GM08714 (cell line): ENCODE measurements around the gene GNGT1.
"Not testable (repeated sequence)": the region's sequence is repeated elsewhere in the genome, so short reads cannot be mapped to it uniquely, and the experiment has no call there.

ENCODE experiments used
- H3K4me3 ChIP-seq: fragments of 200-500 bp; sonication (Bioruptor generic); 2 replicates; pipeline ENCODE4 v1.5.1; 2014; ENCODE audit warnings: mild to moderate bottlenecking, low read length, inconsistent platforms
- ZNF274 ChIP-seq: IDR thresholded peaks from 2 replicates; pipeline ENCODE4 v1.6.1; 2012; ENCODE audit warnings: mild to moderate bottlenecking, low read depth, low read length

GNGT1 gene

GRCh38 chr7:93890464-93891068 lies 15.8 kb upstream of the GNGT1 start, which contains the start of gene TFPI2:
Gene TFPI2, minus strand, starts transcription at chr7:93890753. Its CDS starts 75 bp downstream, at chr7:93890678.
- H3K4me3 ChIP-seq: peak within 1 kb of the TSS; percentile 45; the same call in 1 of the 2 replicates
- TF ChIP-seq ZNF274: no peak

GRCh38 chr7:93894426-93894825 lies 11.9 kb upstream of the GNGT1 start:
- no peak for TF ChIP-seq ZNF274
- no peak overlapping the region for H3K4me3 ChIP-seq

- TF ChIP-seq ZNF274: no peak
- no peak overlapping the region for H3K4me3 ChIP-seq
These were observed 11.3 kb upstream of the GNGT1 start for GRCh38 chr7:93894966-93895640.

- no peak overlapping the region for H3K4me3 ChIP-seq
- TF ChIP-seq ZNF274: no peak
These were observed 10.3 kb upstream of the GNGT1 start for GRCh38 chr7:93895859-93896600.

- no peak overlapping the region for H3K4me3 ChIP-seq
- TF ChIP-seq ZNF274: no peak
These were observed 8.7 kb upstream of the GNGT1 start for GRCh38 chr7:93897680-93898079.

- TF ChIP-seq ZNF274: no peak
- H3K4me3 ChIP-seq: no peak overlapping the region
These were observed 3.5 kb upstream of the GNGT1 start for GRCh38 chr7:93902777-93903423.

- no peak for TF ChIP-seq ZNF274
- no peak overlapping the region for H3K4me3 ChIP-seq
These were observed 4.0 kb downstream of the GNGT1 start for GRCh38 chr7:93910076-93910994.

GRCh38 chr7:93911242-93911641 lies 4.9 kb downstream of the GNGT1 start:
- H3K4me3 ChIP-seq: not testable (repeated sequence)

- not testable (repeated sequence) for H3K4me3 ChIP-seq
These were observed 5.3 kb downstream of the GNGT1 start for GRCh38 chr7:93911661-93912060.

- TF ChIP-seq ZNF274: no peak
These were observed 6.8 kb downstream of the GNGT1 start for GRCh38 chr7:93913197-93913596.

GRCh38 chr7:93914581-93915066 lies 8.3 kb downstream of the GNGT1 start:
- no peak for TF ChIP-seq ZNF274
- no peak overlapping the region for H3K4me3 ChIP-seq

More at GRCh38 chr7:93913197-93913596, 6.8 kb downstream of the GNGT1 start:
- H3K4me3 ChIP-seq: no peak overlapping the region

GRCh38 chr7:93915206-93915842 lies 9.0 kb downstream of the GNGT1 start:
- not testable (repeated sequence) for H3K4me3 ChIP-seq

GRCh38 chr7:93915888-93916287 lies 9.5 kb downstream of the GNGT1 start:
- H3K4me3 ChIP-seq: not testable (repeated sequence)

GRCh38 chr7:93916315-93916714 lies 9.9 kb downstream of the GNGT1 start:
- H3K4me3 ChIP-seq: not testable (repeated sequence)
